Tibial nerve (tissue), 3 donors: ENCODE measurements around the gene BCL2L11.

Experiments
- POLR2A ChIP-seq, 2 donors: fragments of 450-650 bp; IDR thresholded peaks; one replicate each; pipeline ENCODE4 v1.6.1; 2017; ENCODE audit warnings: antibody characterized with exemption in 2 of 2, mild to moderate bottlenecking in 2 of 2, moderate library complexity in 2 of 2
- TF ChIP-seq, protein P1 (sequence below), 5 experiments: fragments of 200-600 bp in 3 of 5; fragments of 450-650 bp in 2 of 5; sonication (generic) in 3 of 5; IDR thresholded peaks; one replicate each; pipeline ENCODE4 v1.5.1; 2016 to 2019; ENCODE audit warnings: antibody characterized with exemption in 5 of 5, mild to moderate bottlenecking in 3 of 5, moderate library complexity in 2 of 5

DNA sequence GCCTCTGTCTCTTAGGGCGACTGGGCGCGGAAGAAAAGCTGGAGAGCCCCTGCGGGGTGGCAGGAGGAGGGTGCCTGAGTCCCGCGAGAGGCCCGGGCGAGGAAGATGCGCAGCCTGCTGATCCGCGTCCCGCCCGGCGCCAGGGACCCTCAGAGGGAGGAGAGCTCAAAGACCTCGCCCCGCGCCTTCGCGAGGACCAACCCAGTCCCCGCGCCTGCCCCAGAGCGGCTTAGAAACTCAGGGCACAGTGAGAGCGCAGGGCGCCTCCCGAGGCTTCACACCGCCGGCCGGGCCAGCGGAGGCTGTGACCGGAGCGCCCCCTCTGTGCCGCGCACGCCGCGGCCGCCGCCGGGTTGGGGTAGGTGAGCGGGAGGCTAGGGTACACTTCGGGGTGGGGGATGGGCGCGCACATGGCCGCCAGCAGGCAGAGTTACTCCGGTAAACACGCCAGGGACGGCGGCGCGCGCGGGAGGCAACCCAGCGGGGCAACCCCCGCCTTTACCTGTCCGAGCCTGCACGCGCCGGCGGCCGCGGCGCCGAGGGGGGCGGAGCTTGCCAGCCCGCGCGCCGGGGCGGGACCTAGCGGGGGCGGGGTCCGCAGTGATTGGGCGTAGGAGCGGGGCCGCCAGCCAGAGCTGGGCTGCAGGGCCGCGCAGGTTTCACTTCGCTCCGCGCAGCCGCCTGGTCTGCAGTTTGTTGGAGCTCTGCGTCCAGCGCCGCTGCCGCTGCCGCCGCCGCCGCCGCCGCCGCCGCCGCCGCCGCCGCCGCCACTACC, at the start of gene BCL2L11:
- TF ChIP-seq, protein P1, sequence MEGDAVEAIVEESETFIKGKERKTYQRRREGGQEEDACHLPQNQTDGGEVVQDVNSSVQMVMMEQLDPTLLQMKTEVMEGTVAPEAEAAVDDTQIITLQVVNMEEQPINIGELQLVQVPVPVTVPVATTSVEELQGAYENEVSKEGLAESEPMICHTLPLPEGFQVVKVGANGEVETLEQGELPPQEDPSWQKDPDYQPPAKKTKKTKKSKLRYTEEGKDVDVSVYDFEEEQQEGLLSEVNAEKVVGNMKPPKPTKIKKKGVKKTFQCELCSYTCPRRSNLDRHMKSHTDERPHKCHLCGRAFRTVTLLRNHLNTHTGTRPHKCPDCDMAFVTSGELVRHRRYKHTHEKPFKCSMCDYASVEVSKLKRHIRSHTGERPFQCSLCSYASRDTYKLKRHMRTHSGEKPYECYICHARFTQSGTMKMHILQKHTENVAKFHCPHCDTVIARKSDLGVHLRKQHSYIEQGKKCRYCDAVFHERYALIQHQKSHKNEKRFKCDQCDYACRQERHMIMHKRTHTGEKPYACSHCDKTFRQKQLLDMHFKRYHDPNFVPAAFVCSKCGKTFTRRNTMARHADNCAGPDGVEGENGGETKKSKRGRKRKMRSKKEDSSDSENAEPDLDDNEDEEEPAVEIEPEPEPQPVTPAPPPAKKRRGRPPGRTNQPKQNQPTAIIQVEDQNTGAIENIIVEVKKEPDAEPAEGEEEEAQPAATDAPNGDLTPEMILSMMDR (IDR thresholded peaks at IDR 0.05): peak in 3 of 5 experiments; percentile 6 to 29 (median 16)
- peak; percentile 59 to 88 for TF ChIP-seq POLR2A (IDR thresholded peaks at IDR 0.05)
